ENCODE data around the gene CDC6.

CDC6 gene, protein sequence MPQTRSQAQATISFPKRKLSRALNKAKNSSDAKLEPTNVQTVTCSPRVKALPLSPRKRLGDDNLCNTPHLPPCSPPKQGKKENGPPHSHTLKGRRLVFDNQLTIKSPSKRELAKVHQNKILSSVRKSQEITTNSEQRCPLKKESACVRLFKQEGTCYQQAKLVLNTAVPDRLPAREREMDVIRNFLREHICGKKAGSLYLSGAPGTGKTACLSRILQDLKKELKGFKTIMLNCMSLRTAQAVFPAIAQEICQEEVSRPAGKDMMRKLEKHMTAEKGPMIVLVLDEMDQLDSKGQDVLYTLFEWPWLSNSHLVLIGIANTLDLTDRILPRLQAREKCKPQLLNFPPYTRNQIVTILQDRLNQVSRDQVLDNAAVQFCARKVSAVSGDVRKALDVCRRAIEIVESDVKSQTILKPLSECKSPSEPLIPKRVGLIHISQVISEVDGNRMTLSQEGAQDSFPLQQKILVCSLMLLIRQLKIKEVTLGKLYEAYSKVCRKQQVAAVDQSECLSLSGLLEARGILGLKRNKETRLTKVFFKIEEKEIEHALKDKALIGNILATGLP

DNA sequence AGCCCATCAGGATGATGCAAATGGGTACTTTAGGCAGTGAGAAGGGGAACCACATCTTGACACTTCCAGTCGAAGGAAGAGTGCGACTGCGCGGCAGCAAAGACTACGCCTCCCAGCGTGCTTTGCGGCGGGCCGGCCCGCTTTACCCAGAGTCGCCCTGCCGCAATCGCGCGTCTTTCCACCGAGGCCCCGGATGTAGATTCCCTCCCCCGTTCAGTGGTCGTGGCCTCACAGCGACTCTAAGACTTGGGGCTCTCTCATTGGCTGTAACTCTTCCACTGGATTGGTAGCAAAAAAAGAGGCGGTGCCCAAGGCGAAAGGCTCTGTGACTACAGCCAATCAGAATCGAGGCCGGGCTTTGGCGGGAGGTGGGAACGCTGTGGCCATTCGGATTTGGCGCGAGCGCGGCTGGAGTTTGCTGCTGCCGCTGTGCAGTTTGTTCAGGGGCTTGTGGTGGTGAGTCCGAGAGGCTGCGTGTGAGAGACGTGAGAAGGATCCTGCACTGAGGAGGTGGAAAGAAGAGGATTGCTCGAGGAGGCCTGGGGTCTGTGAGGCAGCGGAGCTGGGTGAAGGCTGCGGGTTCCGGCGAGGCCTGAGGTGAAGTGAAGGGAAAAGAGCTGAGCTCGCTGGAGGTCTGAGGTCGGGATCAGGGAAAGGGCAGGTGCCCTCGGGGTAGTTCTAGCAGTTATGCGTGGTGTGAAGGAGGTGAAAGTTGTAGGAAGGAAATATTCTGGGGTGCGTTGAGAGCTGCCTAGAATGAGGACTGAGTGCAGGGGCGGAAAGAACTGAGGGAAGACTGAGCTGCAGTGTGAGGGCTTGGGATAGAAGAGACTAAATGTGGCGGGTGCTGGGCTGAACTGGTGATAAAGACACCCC, at the start of gene CDC6:
Gene CDC6, plus strand, starts transcription at position 386 of the 876 bp plus-strand sequence. CDS start 1,542 bp downstream, outside the sequence.
- DNase-seq = peak; percentile 94 to 98

GRCh38 chr17:40241252-40241834, 46.3 kb upstream of the CDC6 start:
- DNase-seq = no peak

DNA sequence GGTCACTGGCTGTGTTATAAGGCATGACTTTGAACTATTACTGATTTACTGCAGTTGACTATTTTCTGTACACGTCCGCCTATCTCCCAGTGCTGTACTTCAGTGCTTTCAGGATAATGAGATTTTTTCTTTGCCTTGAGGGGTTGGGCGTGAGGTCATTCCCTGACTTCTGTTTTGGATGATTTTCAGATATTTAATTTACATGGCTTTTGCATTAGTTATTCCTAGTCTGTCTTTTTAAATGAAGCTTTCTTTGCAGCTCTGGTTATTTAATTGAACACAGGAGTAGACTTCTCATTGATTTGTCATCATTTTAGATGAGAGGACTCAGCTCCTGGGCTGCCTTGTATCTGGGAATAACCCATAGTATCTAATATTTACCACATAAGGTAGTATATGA, 44.9 kb upstream of the CDC6 start:
- DNase-seq = no peak

- no peak for DNase-seq
These were observed 43.9 kb upstream of the CDC6 start for GRCh38 chr17:40243761-40244160.

- no peak for DNase-seq
These were observed 43.4 kb upstream of the CDC6 start for GRCh38 chr17:40244255-40244654.

DNA sequence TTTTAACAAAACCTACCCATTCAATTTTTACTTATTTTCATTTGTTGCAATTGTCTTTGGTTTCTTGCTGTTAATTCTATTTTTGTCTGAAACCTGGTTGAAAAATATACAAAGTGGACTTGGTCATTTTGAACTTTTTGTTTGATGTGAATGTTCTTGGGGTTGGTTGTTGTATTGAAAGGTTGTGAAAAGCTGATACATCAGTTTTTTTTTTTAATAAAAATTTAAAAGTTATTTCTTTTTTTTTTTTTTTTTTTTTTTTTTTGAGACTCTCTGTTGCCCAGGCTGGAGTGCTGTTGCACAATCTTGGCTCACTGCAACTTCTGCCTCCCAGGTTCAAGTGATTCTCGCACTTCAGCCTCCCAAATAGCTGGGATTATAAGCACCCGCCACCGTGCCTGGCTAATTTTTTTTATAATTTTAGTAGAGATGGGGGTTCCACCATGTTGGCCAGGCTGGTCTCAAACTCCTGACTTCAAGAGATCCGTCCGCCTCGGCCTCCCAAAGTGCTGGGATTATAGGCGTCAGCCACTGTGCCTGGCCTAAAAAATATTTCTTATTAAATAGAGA, 39.7 kb upstream of the CDC6 start:
- no peak for DNase-seq

DNA sequence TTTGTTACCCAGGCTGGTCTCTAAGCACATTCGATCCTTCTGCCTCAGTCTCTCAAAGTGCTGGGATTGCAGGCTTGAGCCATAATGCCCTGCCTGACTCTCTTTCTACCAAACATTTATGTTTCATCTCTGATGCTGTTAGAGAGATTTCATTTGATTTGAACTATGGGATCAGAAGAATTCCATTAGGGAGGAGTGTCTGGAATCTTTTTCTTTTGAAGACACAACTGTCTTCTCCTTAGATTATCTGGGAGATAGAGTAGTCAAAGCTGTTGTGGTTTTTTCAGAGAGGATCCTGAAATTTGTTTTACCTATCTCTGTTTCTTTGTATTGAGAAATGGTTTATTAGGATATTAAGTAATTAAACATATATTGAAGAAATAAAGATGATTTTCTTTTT, 39.2 kb upstream of the CDC6 start:
- DNase-seq = no peak

- no peak for DNase-seq
These were observed 36.1 kb upstream of the CDC6 start for GRCh38 chr17:40251576-40251975.

- no peak for DNase-seq
These were observed 34.1 kb upstream of the CDC6 start for GRCh38 chr17:40253565-40253964.

DNA sequence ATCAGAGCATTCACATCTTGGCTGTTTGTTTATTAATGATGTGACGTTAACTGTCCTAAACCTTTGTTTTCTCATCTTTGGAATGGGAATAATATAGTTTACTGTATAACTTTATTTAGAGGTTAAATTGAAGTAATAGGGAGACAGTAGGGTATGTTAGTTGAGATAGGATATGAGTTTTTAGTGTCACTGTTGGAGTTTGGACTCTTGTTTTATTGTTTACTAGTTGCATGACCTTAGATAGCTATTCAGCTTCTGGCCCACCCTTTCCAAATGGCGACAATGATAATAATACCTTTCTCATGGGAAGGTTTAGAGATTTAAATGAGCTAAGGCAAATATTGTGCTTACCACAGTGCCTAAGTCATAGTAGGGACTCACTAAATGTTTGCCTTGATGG, 28.2 kb upstream of the CDC6 start:
- no peak for DNase-seq

GRCh38 chr17:40260528-40260927, 27.2 kb upstream of the CDC6 start:
- no peak for DNase-seq

DNA sequence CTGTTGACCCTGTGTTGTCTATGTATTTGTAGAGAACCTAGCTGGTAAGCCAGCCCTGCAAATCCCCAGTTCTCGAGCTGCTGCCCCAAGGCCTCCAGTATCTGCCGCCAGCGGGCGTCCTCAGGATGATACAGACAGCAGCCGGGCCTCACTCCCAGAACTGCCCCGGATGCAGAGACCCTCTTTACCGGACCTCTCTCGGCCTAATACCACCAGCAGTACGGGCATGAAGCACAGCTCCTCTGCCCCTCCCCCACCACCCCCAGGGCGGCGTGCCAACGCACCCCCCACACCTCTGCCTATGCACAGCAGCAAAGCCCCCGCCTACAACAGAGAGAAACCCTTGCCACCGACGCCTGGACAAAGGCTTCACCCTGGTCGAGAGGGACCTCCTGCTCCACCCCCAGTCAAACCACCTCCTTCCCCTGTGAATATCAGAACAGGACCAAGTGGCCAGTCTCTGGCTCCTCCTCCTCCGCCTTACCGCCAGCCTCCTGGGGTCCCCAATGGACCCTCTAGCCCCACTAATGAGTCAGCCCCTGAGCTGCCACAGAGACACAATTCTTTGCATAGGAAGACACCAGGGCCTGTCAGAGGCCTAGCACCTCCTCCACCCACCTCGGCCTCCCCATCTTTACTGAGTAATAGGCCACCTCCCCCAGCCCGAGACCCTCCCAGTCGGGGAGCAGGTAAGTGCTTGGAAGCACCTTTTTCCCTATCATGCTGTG, 23.1 kb upstream of the CDC6 start:
- no peak for DNase-seq

- no peak for DNase-seq
These were observed 22.3 kb upstream of the CDC6 start for GRCh38 chr17:40265337-40265736.

GRCh38 chr17:40266882-40267281, 20.8 kb upstream of the CDC6 start:
- DNase-seq = no peak

DNA sequence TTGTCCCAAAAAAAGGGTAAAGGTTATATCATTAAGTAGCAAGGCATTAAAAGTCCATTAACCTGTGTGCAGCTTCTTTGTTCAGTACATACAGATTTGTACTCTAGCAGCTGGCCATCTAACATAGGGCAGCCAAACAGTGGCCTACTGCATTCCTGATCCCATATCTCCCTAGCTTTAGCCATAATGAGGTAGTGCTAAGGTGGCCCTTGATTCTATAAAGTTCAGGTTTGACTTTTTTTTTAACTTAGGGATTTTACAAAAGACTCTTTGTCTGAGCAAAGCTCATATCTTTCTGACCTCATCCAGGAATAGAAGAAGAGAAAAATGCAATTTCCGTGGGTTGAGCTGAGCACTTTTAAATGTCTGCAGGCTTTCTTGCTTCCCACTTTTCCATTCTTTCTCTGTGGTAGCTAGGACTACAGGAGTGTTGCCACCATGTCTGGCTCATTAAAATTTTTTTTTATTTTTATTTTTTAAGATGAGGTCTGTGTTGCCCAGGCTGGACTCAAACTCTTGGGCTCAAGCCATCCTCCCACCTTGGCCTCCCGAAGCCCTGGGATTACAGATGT, 19.5 kb upstream of the CDC6 start:
- DNase-seq = no peak

GRCh38 chr17:40278414-40278813, 9.3 kb upstream of the CDC6 start:
- no peak for DNase-seq

DNA sequence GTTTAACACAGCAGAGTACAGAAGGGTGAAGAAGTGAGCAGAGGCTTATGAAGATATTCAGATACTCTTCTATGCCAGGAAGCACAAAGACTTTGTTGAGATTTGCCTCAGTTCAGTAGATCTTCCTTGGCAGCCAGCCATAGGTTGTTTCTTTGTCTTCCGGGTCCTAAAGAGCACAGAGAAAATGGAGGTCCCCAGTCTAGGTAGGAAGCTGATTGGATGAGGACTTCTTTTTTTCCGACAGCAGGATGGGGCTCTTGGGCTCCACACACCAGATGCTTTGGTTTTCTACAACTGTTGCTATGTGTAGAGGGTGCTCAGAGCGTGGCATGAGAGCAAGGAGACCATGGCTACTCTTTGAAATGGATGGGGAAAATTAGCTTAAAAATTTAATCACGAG, 8.3 kb upstream of the CDC6 start:
- no peak for DNase-seq

GRCh38 chr17:40281663-40282062, 6.0 kb upstream of the CDC6 start:
- DNase-seq = no peak

DNA sequence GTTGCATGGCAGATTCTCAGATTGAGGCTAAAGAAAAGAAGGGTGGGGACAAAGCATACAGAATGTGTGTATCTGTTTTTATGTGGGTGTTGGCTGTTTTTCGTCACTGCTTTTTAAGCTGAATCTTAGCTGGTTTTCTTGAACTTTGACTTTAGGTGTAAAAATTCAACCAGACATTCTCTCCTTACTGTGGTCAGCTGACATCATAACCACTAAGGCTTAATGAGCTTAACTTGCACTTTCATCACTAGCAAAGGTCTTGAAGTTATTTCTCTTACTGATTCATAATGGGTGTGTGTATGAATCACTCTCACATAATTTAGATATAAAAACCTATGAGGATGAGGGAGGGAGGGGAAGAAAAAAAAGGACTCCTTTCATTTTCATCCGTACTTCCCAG, 4.0 kb upstream of the CDC6 start:
- DNase-seq = no peak

GRCh38 chr17:40284085-40284713, 3.5 kb upstream of the CDC6 start:
- no peak for DNase-seq

GRCh38 chr17:40286473-40286872, 1.2 kb upstream of the CDC6 start:
- DNase-seq = no peak

GRCh38 chr17:40287159-40287493, 553 bp upstream of the CDC6 start:
- no peak for DNase-seq
